ENCODE results near the gene RECQL5. TPM values are rescaled to one million over a fixed set of nuclear protein-coding genes. Genes with fewer than 3 reads are reported as not detected.

Gene RECQL5
- total and polyA plus RNA-seq, 2 donors (not counting 1 experiment from before 2014, with no cell fraction given): 8.4 to 26.3 TPM

DNA sequence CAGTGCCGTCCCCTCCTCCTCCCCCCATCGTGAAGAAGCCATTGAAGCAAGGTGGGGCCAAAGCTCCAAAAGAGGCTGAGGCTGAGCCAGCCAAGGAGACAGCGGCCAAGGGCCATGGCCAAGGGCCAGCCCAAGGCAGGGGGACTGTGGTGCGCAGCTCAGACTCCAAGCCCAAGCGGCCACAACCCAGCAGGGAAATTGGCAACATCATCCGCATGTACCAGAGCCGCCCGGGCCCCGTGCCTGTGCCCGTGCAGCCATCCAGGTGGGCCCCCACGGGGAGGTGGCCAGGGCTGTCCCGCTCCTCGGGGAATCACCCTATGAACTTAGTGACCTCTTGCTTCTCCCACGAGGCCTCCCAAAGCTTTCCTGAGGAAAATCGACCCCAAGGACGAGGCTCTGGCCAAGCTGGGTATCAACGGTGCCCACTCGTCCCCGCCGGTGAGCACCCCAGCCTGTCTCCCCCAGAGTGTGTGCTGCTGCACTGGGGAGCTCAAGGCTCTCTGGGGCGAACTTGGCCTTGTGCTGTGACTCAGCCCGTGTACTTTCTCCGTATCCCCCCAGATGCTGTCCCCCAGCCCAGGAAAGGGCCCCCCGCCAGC is 50.3 kb downstream of the RECQL5 start:
- H3K9ac ChIP-seq (ENCODE audit: insufficient read depth, low read length): no peak overlapping the region
- no peaks in the 10 kb centered on the region for H3K79me2 ChIP-seq (ENCODE audit: control insufficient read depth, insufficient read depth, low read length)
- no peaks in the 10 kb centered on the region for H3K36me3 ChIP-seq (ENCODE audit: control insufficient read depth, insufficient read depth, low read length)
- H3K27me3 ChIP-seq (ENCODE audit: control insufficient read depth, insufficient read depth, low read length): no peaks in the 10 kb centered on the region
- H3K4me1 ChIP-seq (ENCODE audit: control insufficient read depth, extremely low read depth, insufficient read depth, low read length): no peaks in the 10 kb centered on the region
- H3K4me3 ChIP-seq (replicated peaks in 1 of 4; ENCODE audit: control extremely low read depth in 1 of 4, insufficient read depth in 1 of 4, low read depth in 3 of 4, low read length in 4 of 4): no peak overlapping the region
- no peak overlapping the region for H3K27ac ChIP-seq (ENCODE audit: insufficient read depth, low read length)
- TF ChIP-seq EZH2 (IDR thresholded peaks at IDR 0.05; ENCODE audit: low read length, missing control alignments): no peak
- TF ChIP-seq, protein P1, sequence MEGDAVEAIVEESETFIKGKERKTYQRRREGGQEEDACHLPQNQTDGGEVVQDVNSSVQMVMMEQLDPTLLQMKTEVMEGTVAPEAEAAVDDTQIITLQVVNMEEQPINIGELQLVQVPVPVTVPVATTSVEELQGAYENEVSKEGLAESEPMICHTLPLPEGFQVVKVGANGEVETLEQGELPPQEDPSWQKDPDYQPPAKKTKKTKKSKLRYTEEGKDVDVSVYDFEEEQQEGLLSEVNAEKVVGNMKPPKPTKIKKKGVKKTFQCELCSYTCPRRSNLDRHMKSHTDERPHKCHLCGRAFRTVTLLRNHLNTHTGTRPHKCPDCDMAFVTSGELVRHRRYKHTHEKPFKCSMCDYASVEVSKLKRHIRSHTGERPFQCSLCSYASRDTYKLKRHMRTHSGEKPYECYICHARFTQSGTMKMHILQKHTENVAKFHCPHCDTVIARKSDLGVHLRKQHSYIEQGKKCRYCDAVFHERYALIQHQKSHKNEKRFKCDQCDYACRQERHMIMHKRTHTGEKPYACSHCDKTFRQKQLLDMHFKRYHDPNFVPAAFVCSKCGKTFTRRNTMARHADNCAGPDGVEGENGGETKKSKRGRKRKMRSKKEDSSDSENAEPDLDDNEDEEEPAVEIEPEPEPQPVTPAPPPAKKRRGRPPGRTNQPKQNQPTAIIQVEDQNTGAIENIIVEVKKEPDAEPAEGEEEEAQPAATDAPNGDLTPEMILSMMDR (conservative IDR thresholded peaks at IDR 0.05 in 1 of 2, IDR thresholded peaks at IDR 0.05 in 1 of 2; ENCODE audit: low read depth in 1 of 2, low read length in 2 of 2): no peak
- no peaks in the 10 kb centered on the region for H3K9me3 ChIP-seq (ENCODE audit: control insufficient read depth, insufficient read depth, low read depth, low read length)
- no peak overlapping the region for H3K4me2 ChIP-seq (ENCODE audit: extremely low read depth, insufficient read depth, low read length)
- no peak overlapping the region for H2AFZ ChIP-seq (ENCODE audit: low read length)
- H4K20me1 ChIP-seq (ENCODE audit: control insufficient read depth, extremely low read depth, insufficient read depth, low read length): no peaks in the 10 kb centered on the region
- no peak for DNase-seq (ENCODE audit: low read depth in 2 of 2)

DNA sequence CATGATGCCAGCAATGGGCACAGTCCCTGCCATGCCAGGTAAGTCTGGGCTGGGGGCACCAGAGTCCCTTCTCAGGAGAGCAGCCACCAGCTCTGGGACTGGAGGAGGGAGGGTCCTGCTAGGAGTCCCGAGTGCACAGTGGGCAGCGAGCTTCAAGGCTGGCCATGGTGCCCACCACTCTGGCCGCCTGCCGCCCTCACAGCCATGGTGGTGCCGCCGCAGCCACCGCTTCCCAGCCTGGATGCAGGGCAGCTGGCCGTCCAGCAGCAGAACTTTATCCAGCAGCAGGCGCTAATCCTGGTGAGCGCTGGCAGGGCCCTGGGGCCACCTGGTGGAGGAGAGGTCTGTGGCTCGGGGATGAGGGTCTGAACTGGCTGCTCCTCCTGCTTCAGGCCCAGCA is 51.7 kb downstream of the RECQL5 start:
- no peak for DNase-seq (ENCODE audit: low read depth in 2 of 2)
- Histone ChIP-seq H3K9ac (ENCODE audit: insufficient read depth, low read length) (no peak overlapping the region), H3K4me3 (replicated peaks in 1 of 4; ENCODE audit: control extremely low read depth in 1 of 4, insufficient read depth in 1 of 4, low read depth in 3 of 4, low read length in 4 of 4) (no peak overlapping the region), H3K27ac (ENCODE audit: insufficient read depth, low read length) (no peak overlapping the region), H3K27me3 (ENCODE audit: control insufficient read depth, insufficient read depth, low read length) (no peaks in the 10 kb centered on the region), H3K4me2 (ENCODE audit: extremely low read depth, insufficient read depth, low read length) (no peak overlapping the region), H3K79me2 (ENCODE audit: control insufficient read depth, insufficient read depth, low read length) (no peaks in the 10 kb centered on the region), H3K9me3 (ENCODE audit: control insufficient read depth, insufficient read depth, low read depth, low read length) (no peaks in the 10 kb centered on the region), H3K36me3 (ENCODE audit: control insufficient read depth, insufficient read depth, low read length) (no peaks in the 10 kb centered on the region), H3K4me1 (ENCODE audit: control insufficient read depth, extremely low read depth, insufficient read depth, low read length) (no peaks in the 10 kb centered on the region), H4K20me1 (ENCODE audit: control insufficient read depth, extremely low read depth, insufficient read depth, low read length) (no peaks in the 10 kb centered on the region), H2AFZ (ENCODE audit: low read length) (no peak overlapping the region)
- TF ChIP-seq EZH2 (IDR thresholded peaks at IDR 0.05; ENCODE audit: low read length, missing control alignments): no peak
- TF ChIP-seq, protein P1 (conservative IDR thresholded peaks at IDR 0.05 in 1 of 2, IDR thresholded peaks at IDR 0.05 in 1 of 2; ENCODE audit: low read depth in 1 of 2, low read length in 2 of 2): no peak

DNA sequence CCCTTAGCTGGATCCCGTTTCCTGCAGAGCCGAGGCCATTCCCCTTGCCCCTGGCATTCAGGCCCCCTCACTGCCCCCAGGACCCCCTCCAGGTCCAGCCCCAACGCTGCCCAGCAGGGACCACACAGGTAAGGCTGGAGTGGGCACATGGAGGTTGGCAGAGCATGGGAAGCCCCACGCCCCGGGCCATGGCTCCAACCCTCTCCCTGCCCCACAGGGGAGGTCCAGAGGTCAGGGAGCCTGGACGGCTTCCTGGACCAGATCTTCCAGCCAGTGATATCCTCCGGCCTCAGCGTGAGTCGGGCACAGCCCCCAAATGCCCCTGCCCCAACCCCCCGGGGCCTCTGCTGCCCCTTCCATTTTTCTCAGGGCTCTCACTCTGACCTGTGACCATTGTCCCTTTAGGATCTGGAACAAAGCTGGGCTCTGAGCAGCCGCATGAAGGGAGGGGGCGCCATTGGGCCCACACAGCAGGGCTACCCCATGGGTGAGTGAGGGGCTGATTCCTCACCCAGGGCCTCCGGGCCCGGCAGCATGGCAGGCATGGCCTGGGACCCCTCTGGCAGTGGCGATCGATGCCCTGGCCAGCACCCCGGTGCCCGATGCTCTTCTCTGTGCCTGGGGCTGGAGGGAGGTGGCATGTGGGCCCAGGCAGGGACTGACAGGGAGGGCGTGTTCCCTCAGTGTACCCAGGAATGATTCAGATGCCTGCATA is 52.2 kb downstream of the RECQL5 start:
- Histone ChIP-seq H3K4me1 (ENCODE audit: control insufficient read depth, extremely low read depth, insufficient read depth, low read length) (no peaks in the 10 kb centered on the region), H3K9ac (ENCODE audit: insufficient read depth, low read length) (no peak overlapping the region), H3K36me3 (ENCODE audit: control insufficient read depth, insufficient read depth, low read length) (no peaks in the 10 kb centered on the region), H3K79me2 (ENCODE audit: control insufficient read depth, insufficient read depth, low read length) (no peaks in the 10 kb centered on the region), H3K4me3 (replicated peaks in 1 of 4; ENCODE audit: control extremely low read depth in 1 of 4, insufficient read depth in 1 of 4, low read depth in 3 of 4, low read length in 4 of 4) (no peak overlapping the region), H4K20me1 (ENCODE audit: control insufficient read depth, extremely low read depth, insufficient read depth, low read length) (no peaks in the 10 kb centered on the region), H3K27me3 (ENCODE audit: control insufficient read depth, insufficient read depth, low read length) (no peaks in the 10 kb centered on the region), H2AFZ (ENCODE audit: low read length) (no peak overlapping the region), H3K4me2 (ENCODE audit: extremely low read depth, insufficient read depth, low read length) (no peak overlapping the region), H3K27ac (ENCODE audit: insufficient read depth, low read length) (no peak overlapping the region), H3K9me3 (ENCODE audit: control insufficient read depth, insufficient read depth, low read depth, low read length) (no peaks in the 10 kb centered on the region)
- TF ChIP-seq EZH2 (IDR thresholded peaks at IDR 0.05; ENCODE audit: low read length, missing control alignments): no peak
- TF ChIP-seq, protein P1 (conservative IDR thresholded peaks at IDR 0.05 in 1 of 2, IDR thresholded peaks at IDR 0.05 in 1 of 2; ENCODE audit: low read depth in 1 of 2, low read length in 2 of 2): no peak
- no peak for DNase-seq (ENCODE audit: low read depth in 2 of 2)

All from fibroblast of lung (primary cell).